ENCODE data around the gene SLAMF1. TPM values are rescaled to one million over a fixed set of nuclear protein-coding genes. Genes with fewer than 3 reads are reported as not detected.
"Not testable (repeated sequence)": the region's sequence is repeated elsewhere in the genome, so short reads cannot be mapped to it uniquely, and the experiment has no call there.

SLAMF1 gene, protein sequence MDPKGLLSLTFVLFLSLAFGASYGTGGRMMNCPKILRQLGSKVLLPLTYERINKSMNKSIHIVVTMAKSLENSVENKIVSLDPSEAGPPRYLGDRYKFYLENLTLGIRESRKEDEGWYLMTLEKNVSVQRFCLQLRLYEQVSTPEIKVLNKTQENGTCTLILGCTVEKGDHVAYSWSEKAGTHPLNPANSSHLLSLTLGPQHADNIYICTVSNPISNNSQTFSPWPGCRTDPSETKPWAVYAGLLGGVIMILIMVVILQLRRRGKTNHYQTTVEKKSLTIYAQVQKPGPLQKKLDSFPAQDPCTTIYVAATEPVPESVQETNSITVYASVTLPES
- under 1 TPM; 0.07 to 0.23 (median 0.13) TPM for polyA plus RNA-seq (ENCODE audit: insufficient read length in 4 of 4)

DNA sequence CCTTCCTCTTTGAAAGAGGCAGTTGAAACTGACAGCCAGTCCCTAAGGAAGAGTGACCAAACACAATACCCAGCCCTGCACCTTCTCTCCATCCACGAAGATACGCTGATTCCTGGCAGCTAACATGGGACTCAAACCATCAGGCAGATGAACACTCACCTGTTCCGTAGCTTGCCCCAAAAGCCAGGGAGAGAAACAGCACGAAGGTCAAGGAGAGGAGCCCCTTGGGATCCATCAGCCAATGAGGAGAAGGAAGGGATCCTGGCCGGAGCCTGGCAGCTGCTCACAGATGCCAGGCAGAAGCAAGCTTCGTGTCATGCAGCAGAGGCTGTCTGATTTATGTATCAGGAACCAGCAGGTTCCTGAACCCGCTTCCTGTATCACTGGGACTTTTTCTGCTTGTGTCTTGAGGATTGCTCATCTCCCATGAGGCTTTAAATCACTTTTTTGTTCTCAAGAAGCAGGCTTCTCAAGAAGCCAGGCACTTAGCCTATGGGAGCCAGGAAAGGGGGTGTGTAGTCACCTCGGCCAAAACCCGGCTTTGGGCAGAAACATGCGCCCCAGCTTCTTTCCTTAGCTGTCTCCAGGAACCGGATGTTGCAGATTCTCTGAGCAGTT, at the start of gene SLAMF1:
Gene SLAMF1, minus strand, starts transcription at position 334 of the 618 bp plus-strand sequence. Its CDS starts 99 bp downstream, at position 235.
- no peak for DNase-seq (ENCODE audit: low read depth in 4 of 4, low spot score in 3 of 4)

DNA sequence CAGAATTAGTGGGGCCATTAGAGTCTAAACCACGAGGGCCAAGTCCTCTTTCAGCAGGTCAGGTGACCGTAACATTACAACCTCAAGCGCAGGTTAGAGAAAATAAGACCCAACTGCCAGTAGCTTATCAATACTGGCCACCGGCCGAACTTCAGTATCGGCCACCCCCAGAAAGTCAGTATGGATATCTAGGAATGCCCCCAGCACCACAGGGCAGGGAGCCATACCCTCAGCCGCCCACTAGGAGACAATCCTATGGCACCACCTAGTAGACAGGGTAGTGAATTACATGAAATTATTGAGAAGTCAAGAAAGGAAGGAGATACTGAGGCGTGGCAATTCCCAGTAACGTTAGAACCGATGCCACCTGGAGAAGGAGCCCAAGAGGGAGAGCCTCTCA, 45.5 kb upstream of the SLAMF1 start:
- DNase-seq (ENCODE audit: low read depth in 4 of 4, low spot score in 3 of 4) = not testable (repeated sequence)

DNA sequence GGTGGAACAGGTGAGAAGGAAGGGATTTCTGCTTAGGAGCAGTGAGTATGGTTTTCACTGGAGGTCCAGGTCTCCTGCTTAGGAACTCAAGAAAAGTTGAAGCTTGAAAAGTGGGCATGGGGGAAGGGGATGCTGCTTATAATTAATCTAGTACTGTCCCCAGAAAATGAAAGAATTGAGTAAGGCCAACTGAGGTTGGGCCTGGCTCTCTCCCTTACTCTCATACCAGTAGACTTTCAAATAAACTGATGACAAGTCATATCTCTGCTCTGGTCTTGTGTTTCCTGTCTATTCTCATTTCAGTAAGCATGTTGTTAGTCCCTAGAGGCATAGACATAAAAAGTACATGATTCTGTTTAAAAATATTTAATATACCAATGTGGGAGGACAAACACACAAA, 38.4 kb upstream of the SLAMF1 start:
- DNase-seq (ENCODE audit: low read depth in 4 of 4, low spot score in 3 of 4) = no peak

DNA sequence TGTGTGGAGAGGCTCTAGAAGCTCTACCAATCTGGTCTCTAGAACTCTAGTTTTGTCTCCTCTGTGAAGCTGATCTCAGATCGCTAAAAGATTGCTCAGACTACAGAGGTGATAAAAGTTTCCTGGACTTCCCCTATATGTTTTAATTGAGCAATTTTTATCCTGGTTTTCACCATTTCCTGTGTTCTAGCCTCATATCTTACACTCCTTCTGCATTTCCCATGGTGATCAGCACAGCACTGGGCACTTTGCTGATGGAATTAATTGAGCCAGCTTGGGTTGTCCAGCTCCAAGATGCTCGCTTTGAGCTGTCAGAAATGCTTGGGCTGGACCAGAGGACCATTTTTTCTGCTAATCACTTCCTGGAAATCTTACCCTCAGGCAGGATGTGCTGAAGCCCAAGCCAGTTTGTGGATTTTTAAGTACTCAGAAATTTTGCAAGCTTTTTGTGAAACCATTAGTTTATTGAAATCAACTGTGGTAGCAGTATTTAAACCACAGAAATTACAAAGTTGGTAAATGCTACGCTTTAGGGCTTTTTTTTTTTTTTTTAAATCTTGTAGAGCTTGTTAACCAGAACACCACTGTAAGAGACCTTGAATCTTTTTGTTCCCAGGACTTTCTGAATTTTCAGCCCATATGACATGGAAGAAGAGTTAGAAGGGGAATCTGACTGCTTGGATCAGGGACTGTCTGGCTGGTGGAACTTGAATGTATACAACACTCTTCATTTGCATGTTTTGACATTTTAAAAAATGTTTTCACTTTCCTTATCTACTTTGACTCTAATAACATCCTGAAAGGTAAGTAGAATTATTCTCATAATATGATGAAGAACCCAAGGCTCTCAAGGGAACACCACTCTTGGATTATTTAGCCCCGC, 36.4 kb upstream of the SLAMF1 start:
- DNase-seq (ENCODE audit: low read depth in 4 of 4, low spot score in 3 of 4) = no peak

DNA sequence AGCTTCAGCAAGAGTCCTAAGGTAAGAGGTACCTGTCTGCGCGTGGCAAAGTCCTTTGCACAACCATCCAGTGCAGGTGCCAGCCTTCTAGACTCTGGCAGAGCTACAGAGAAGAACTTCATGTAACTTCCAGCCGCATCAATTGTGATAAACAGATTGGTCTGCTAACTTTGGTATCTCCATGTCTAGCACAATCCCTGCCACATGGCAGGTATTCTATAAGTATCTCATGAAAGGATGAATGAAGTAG, 35.0 kb upstream of the SLAMF1 start:
- no peak for DNase-seq (ENCODE audit: low read depth in 4 of 4, low spot score in 3 of 4)

DNA sequence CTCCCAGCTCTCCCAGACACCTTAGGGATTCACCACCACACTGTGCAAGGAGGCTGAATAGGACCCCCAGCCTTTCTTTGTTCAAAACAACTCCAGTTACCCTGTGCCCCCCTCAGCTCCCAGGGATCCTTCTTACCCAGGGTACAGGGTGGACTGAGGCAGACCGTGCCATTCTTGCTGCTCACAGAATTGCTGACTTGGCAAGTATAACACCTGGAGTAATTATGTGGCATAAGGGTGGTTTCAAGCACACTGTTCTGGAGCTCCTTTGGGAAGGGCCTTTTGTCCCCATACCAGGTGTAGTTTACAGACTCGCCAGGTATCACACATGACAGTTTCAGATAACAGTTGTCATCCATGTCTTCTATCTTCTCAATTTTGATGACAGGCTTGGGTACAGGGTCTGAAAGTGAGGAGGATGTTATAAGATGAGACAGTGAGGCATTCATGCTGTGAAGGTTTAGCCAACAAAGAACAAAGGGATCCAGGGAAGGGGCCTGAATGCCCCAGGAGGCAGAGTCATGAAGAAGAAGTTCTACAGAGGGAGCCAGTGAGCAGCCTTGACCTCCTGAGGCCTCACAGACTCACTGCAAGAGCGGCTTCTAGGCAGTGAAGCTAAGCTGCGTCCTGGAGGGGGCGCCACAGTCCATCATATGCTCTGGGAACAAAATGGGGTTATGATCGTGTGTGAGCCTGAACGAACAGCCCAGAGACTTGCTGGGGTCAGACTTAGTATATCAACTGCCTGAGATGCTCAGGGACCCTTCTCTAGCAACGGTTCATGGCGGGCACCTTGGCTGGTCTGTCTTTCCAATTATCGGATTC, 34.4 kb upstream of the SLAMF1 start:
- DNase-seq (ENCODE audit: low read depth in 4 of 4, low spot score in 3 of 4) = peak in 2 of 4 donors; percentile 5 to 6

DNA sequence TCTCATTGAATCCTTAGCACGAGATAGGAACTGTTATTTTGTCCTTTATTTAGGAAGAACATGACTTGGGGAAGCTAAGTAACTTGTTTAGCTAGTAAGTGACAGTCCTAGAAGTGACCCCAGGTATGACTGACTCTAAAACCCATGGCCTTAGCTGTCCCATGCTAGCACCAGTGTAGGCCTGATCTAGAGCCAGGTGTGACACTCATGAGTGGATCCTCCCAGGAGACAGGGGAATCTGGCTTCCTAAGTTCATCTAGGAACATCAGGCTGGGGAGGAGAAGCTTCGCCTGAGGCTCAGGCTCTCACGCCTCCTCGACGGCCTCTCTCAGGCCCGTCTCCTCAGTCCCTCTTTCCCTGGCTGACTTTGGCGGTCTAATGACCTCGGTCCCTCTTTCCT, 33.6 kb upstream of the SLAMF1 start:
- DNase-seq (ENCODE audit: low read depth in 4 of 4, low spot score in 3 of 4) = no peak

DNA sequence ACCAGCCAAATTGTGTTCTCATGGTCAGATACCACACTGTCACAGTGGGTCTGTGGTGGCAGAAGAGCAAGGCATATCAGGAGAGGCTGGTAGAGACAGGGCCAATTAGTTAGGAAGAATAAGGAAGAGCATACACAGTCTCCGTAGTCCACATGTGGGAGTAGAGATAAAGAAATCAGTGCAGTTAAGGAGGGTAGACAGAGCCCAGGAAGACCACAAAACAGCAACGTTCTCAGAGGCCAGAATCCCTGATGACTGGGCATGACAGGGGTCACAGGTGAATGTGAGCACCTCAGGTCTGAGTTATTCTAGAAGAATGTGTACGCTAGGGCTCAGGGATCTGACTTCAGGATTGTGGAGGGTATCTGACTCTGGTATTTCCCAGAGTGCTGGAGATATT, 33.0 kb upstream of the SLAMF1 start:
- DNase-seq (ENCODE audit: low read depth in 4 of 4, low spot score in 3 of 4) = no peak

DNA sequence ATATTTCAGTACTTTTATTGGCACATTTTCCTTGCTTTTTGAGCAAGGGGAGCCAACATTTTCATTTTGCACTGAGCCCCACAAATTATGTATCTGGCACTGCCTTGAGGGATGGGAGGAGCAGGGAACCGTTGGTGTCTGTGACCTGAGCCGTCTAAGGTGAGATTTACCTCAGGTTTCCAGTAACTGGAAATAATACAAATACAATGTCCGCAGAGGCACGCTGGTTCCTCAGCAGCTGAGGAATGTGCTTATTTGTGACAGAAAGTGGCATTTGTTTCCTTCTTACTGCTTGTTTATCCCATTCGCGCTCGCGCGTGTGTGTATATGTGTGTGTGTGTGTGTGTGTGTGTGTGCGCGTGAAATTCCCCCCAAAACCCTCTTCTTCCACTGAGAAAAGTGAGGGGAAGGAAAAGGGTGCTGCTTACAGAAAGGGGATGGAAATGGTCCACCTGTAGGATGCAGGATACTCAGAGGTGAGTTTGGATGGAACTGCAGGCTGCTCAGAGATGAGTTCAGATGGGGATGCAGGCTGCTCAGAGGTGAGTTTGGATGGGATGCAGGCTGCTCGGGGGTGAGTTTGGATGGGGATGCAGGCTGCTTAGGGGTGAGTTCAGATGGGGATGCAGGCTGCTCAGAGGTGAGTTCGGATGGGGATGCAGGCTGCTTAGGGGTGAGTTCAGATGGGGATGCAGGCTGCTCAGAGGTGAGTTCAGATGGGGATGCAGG, 30.2 kb upstream of the SLAMF1 start:
- no peak for DNase-seq (ENCODE audit: low read depth in 4 of 4, low spot score in 3 of 4)

DNA sequence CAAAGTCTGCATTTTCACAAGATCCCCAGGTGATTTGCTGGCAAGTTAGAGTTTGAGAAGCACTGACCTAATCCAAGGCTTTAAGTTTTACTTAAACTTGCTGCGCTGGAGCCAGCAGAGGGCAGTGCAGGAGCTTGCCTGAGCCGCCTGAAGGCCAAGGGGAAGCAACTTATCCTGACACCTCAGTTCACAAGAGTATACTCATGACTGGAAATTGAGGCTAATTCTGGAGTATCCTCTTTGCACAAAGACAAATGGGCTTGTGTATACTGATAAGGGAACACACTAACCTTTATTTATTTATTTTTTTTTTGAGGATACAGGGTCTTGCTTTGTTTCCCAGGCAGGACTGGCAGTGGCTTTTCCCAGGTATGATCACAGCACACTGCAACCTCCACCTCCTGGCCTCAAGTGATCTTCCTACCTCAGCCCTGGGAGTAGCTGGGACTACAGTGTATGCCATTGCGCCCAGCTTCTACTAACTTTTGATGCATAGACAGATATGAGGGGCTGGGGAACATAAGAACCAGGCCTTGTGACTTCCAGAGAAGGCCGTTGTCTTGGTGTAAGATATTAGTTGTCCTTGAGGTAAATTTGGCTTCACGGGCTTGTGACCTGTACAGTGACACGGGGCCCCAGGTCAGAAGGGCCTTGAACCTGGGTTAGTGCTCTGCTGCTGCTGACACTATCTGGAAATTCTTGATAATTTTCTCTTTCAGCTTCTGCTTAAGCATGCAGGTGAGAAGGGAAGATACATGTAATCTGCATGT, 29.0 kb upstream of the SLAMF1 start:
- DNase-seq (ENCODE audit: low read depth in 4 of 4, low spot score in 3 of 4) = peak in 3 of 4 donors; percentile 14 to 35 (median 19)

DNA sequence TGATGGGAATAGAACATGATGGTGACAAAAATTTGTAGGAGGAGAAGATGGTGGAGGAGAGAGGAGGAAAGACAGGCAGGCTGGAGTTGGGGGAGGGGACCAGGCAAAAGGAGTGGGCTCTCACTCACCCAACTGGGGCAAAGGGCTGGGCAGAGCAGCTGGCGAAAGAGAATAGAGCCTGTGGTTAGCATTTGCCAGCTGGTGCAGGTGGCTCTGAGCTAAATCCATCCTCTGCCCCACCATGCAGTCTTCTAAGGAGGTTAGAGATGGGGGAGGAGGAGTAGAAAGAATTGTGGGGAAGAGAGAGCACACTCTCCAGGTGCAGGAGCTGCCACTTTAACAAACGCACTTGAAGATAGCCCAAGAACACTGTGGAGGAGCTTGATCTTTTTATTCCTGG, 27.6 kb upstream of the SLAMF1 start:
- DNase-seq (ENCODE audit: low read depth in 4 of 4, low spot score in 3 of 4) = no peak

DNA sequence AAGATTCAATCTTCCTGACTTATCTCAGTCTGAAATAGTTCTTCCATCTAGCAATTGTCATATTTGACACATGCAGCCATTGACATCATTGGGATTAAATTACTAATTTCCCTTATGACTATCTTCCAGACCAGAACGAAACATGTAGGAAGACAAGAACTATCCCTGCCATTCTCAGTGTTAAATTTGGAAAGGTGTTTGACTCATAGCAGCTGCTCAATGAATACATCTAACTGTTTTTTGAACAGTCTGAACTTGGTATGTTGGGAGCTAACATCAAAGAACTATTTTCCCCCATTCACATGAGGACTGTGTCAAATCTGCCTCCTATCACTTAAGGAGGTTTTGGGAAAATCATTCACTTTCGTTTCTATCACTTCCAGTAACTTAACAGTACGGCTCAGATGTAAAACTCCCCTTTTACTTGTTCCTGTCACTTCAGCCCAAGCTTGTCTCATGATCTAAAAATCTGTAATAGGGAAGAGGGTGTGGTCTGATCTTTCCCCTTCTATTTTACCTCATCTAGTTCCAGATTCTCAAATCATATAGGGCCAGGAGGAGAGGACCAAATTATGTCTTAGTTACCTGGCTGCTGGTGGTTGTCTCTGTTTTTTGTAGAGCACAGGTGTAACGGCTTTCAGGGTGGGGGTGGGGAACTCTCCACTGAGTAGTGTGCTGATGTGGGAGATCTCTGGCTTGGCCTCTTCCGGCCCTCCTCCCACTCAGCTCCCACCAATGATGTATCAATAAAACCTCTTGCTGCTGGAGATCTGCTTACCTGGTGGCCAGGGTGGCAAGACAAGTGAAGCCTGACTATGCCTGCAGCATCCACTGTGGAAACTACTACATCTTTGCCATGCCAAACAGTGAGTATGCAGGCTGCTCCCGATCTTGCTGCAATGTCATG, 26.2 kb upstream of the SLAMF1 start:
- DNase-seq (ENCODE audit: low read depth in 4 of 4, low spot score in 3 of 4) = no peak

DNA sequence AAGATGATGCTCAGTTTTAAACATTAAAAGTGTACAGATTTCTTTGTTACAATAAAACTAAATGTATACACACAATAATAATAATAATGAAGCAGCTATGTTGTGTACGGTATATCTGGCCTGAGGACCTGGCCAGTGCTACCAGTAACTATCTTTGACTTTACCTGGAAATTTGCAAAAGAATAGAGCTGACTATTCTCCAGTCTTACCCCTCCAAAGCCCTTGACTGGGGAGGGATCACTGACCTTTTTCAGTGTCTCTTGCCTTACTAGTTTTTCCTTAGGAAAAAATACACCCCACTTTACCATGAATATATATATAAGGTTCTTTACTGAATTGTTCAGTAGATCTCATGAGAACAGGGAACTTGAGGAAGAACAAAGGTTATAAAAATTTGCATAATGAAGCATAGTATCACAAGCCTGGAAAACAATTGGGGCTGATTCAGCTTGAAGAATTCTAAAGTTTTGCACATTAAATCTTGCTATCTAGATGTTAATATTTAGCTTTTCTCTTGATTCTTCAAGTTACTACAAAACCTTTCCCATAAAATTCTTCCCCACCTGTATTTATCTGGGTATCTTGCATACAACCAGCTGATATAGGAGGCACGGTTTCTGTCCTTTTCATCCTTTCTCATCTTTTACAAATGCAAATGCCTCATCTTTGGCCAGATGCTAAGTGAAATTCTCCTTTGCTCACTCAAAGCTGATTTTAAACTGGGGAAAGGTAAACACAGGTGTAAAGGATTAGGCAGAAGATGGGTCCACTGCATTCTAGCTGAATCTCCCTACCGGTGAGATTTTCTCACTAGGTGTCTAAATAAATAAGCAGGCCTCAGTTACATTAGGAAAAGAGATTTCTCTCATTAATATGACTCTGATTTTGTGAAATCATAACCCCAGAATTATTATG, 25.0 kb upstream of the SLAMF1 start:
- DNase-seq (ENCODE audit: low read depth in 4 of 4, low spot score in 3 of 4) = no peak

DNA sequence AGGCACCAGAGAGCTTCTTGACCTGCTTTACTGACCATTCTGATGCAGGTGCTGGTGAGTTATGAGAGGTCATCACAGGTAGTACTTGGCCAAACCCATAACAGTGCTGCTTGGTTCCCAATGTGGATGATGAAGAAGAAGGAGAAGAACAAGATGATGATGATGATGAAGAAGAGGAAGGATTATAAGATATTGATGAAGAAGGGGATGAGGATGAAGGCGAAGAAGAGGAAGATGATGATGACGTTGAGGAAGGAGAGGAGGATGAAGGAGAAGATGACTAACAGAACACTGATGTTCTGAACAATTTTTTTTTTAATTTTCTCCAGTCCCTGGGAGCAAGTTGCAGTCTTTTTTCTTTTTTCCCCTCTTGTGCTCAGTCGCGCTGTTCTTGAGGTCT, 23.9 kb upstream of the SLAMF1 start:
- no peak for DNase-seq (ENCODE audit: low read depth in 4 of 4, low spot score in 3 of 4)

DNA sequence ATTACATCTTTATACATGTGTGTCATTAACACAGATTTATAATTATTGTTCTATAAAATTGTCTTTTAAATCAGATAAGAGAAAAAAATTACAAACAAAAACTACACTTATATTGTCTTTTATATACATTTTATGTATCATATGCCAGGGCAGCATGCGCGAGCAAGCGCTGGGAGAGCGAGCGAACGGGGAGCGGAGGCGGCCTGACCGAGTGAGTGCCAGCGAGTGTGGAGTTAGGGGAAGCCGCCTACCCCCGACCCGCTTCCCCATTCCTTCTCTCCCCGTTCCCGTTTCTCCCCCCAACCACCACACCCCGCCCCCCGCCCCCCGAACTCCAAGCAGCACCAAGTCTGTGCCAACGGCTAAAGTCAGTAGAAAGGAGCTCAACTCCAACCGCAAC, 23.0 kb upstream of the SLAMF1 start:
- no peak for DNase-seq (ENCODE audit: low read depth in 4 of 4, low spot score in 3 of 4)

DNA sequence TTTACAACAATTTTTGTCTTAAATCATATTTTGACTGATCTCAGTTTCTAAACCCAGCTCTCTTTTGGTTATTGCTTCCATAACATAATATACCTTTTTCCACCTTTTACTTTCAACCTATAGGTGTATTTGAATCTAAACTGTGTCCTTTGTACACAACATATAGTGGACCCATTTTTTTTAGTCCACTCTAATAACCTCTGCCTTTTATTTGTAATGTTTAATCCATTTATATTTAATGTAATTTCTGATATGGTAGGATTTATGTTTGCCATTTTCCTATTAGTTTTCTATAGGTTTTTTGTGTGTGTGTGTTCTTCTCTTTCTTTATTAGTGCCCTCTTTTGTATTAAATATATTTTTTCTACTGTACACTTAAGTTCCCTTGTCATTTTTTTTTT, 22.4 kb upstream of the SLAMF1 start:
- DNase-seq (ENCODE audit: low read depth in 4 of 4, low spot score in 3 of 4) = no peak

DNA sequence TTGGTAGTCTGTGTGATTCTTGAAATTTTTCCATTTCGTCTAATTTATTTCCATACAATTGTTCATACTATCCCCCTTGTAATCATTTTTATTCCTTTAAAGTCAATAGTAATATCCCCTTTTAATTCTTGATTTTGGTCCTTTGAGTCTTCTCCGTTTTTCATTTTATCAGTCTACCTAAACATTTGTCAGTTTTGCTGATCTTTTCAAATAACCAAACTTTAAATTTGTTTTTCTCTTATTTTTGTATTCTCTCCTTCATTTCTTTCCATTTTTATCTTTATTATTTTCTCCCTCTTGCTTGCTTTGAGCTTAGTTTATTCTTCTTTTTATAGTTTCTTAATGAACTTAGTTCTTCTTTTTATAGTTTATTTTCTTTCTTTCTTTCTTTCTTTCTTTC, 21.1 kb upstream of the SLAMF1 start:
- DNase-seq (ENCODE audit: low read depth in 4 of 4, low spot score in 3 of 4) = no peak

Measured in left renal pelvis (tissue), 4 donors.